Measurements from ENCODE around the gene CD164. TPM values are rescaled to one million over a fixed set of nuclear protein-coding genes. Genes with fewer than 3 reads are reported as not detected.

Gene CD164
- total and polyA plus RNA-seq, 8 donors = 53.6 to 147 (median 104) TPM

DNA sequence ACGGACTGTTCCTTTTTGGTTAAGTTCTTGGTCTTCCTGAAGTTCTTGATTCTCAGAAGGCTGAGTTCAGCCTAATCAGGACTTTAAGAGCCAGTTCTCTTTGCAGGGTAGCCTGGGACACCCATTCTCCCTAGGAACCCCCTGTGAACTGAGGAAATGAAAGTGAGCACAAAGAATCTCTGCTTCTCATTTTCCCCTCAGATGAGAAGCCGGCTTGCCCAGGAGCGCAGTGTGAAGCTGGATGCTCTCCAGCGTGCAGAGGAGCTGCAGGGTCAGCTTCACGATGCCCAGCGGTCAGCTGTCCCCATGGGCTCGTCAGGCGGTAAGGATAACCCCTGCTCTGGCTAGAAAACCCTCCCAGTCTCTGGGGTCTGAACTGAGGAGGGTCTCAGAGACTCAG, 34.0 kb downstream of the CD164 start:
- Histone ChIP-seq H3K4me1 (peaks cover 10 to 13% (median 10%) of the 10 kb centered on the region in 3 donors), H3K27me3 (no peaks in the 10 kb centered on the region), H3K4me3 (no peak overlapping the region), H3K27ac (no peak overlapping the region), H3K36me3 (no peaks in the 10 kb centered on the region), H3K9me3 (no peaks in the 10 kb centered on the region)
- DNase-seq (no peak), ATAC-seq (no peak), FAIRE-seq (no peak)
- TF ChIP-seq, protein P1, sequence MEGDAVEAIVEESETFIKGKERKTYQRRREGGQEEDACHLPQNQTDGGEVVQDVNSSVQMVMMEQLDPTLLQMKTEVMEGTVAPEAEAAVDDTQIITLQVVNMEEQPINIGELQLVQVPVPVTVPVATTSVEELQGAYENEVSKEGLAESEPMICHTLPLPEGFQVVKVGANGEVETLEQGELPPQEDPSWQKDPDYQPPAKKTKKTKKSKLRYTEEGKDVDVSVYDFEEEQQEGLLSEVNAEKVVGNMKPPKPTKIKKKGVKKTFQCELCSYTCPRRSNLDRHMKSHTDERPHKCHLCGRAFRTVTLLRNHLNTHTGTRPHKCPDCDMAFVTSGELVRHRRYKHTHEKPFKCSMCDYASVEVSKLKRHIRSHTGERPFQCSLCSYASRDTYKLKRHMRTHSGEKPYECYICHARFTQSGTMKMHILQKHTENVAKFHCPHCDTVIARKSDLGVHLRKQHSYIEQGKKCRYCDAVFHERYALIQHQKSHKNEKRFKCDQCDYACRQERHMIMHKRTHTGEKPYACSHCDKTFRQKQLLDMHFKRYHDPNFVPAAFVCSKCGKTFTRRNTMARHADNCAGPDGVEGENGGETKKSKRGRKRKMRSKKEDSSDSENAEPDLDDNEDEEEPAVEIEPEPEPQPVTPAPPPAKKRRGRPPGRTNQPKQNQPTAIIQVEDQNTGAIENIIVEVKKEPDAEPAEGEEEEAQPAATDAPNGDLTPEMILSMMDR (IDR thresholded peaks at IDR 0.05) = no peak
- WGBS, 2 donors = 89 to 94% methylated on average over 8 of the region's 8 CpGs
- intact Hi-C loops (cut with DNase I) = no loop called here

DNA sequence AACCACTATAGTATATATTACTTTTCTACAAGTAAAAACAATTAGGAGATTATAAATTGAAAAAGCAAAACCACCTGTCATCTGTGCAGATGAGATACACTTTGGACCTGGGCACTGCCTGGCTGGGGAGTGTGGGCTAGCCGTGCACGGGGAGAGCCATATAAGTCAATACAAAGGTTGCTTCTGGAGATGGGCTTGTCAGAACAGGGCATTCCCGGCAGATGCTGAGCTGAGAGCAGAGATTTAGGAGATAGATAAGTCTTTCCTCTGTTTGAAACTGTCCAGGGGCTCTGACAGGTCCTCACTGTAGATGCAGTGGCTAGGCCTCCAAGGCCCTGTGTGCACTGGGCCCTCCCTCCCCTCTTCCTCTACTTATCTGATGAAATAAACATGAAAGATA, 34.5 kb downstream of the CD164 start:
- Histone ChIP-seq H3K36me3 (no peaks in the 10 kb centered on the region), H3K4me3 (no peak overlapping the region), H3K27me3 (no peaks in the 10 kb centered on the region), H3K9me3 (no peaks in the 10 kb centered on the region), H3K4me1 (peaks cover 10 to 13% (median 10%) of the 10 kb centered on the region in 3 donors), H3K27ac (no peak overlapping the region)
- FAIRE-seq = no peak
- no peak for DNase-seq
- ATAC-seq = no peak
- TF ChIP-seq, protein P1 (IDR thresholded peaks at IDR 0.05) = no peak
- intact Hi-C loops (cut with DNase I) = no loop called here
- 84 to 90% methylated on average over 3 of the region's 3 CpGs for WGBS, 2 donors

- no peaks in the 10 kb centered on the region for H3K36me3 ChIP-seq
- peaks cover 10 to 13% (median 10%) of the 10 kb centered on the region in 3 donors for H3K4me1 ChIP-seq
- DNase-seq (no peak), FAIRE-seq (no peak), ATAC-seq (no peak)
- H3K27ac ChIP-seq = no peak overlapping the region
- H3K27me3 ChIP-seq = no peaks in the 10 kb centered on the region
- 96% methylated on average over 4 of the region's 4 CpGs for WGBS, 2 donors
- intact Hi-C loops (cut with DNase I) = no loop called here
- H3K4me3 ChIP-seq = no peak overlapping the region
- no peaks in the 10 kb centered on the region for H3K9me3 ChIP-seq
- TF ChIP-seq, protein P1 (IDR thresholded peaks at IDR 0.05) = no peak
Observed at GRCh38 chr6:109345986-109346385, 36.3 kb downstream of the CD164 start.

- Histone ChIP-seq H3K4me1 (peaks cover 10 to 12% (median 11%) of the 10 kb centered on the region in 3 donors), H3K4me3 (no peak overlapping the region), H3K9me3 (no peaks in the 10 kb centered on the region), H3K36me3 (no peaks in the 10 kb centered on the region), H3K27me3 (no peaks in the 10 kb centered on the region), H3K27ac (no peak overlapping the region)
- TF ChIP-seq, protein P1 (IDR thresholded peaks at IDR 0.05) = no peak
- DNase-seq = no peak
- WGBS, 2 donors = 85 to 95% methylated on average over 2 of the region's 2 CpGs
- no peak for FAIRE-seq
- ATAC-seq = no peak
- intact Hi-C loops (cut with DNase I) = no loop called here
Observed at GRCh38 chr6:109344226-109344625, 38.0 kb downstream of the CD164 start.

- WGBS, 2 donors = 47 to 50% methylated on average over 7 of the region's 7 CpGs
- ATAC-seq = peak in 1 of 4 donors; percentile 37
Observed at GRCh38 chr6:109343518-109343917, 38.7 kb downstream of the CD164 start.

More at GRCh38 chr6:109343518-109343917, 38.7 kb downstream of the CD164 start:
- Histone ChIP-seq H3K27ac (no peak overlapping the region), H3K36me3 (no peaks in the 10 kb centered on the region), H3K9me3 (no peaks in the 10 kb centered on the region), H3K4me1 (peaks cover 8 to 13% (median 9%) of the 10 kb centered on the region in 3 donors), H3K27me3 (no peaks in the 10 kb centered on the region), H3K4me3 (no peak overlapping the region)
- intact Hi-C loops (cut with DNase I) = no loop called here
- DNase-seq = no peak
- no peak for FAIRE-seq
- TF ChIP-seq, protein P1 (IDR thresholded peaks at IDR 0.05) = no peak
